Hypothalamus (tissue), 51 donors: ENCODE data around the gene SLC4A2.

Source experiments
- DNase-seq, 51 donors: peaks; one replicate each; lab custom pipeline; 2025; lab: John Stamatoyannopoulos, UW

Gene SLC4A2

GRCh38 chr7:151060416-151061212 is 1.2 kb downstream of the SLC4A2 start:
- DNase-seq, result peak in 28 of 51 donors; percentile 6 to 73 (median 36)

- DNase-seq, result no peak
Measured at GRCh38 chr7:151061213-151062110, 2.1 kb downstream of the SLC4A2 start.

- no peak for DNase-seq
Measured at GRCh38 chr7:151062111-151062398, 2.7 kb downstream of the SLC4A2 start.

- peak in 1 of 51 donors; percentile 34 for DNase-seq
Measured at GRCh38 chr7:151062399-151063211, 3.2 kb downstream of the SLC4A2 start.

- DNase-seq, result no peak
Measured at GRCh38 chr7:151063212-151063561, 3.8 kb downstream of the SLC4A2 start.

GRCh38 chr7:151064454-151064853 is 5.1 kb downstream of the SLC4A2 start:
- no peak for DNase-seq

- no peak for DNase-seq
Measured at GRCh38 chr7:151064993-151065392, 5.6 kb downstream of the SLC4A2 start.

GRCh38 chr7:151065516-151065915 is 6.1 kb downstream of the SLC4A2 start:
- DNase-seq, result no peak

GRCh38 chr7:151066273-151066974 is 7.0 kb downstream of the SLC4A2 start:
- no peak for DNase-seq

GRCh38 chr7:151068069-151068773 is 8.8 kb downstream of the SLC4A2 start:
- DNase-seq, result no peak

GRCh38 chr7:151069841-151070573 is 10.6 kb downstream of the SLC4A2 start:
- no peak for DNase-seq

GRCh38 chr7:151070574-151070960 is 11.2 kb downstream of the SLC4A2 start:
- DNase-seq, result no peak

GRCh38 chr7:151071032-151071866 is 11.9 kb downstream of the SLC4A2 start:
- no peak for DNase-seq

- no peak for DNase-seq
Measured at GRCh38 chr7:151073990-151074389, 14.6 kb downstream of the SLC4A2 start.

GRCh38 chr7:151074817-151075661 is 15.7 kb downstream of the SLC4A2 start:
- no peak for DNase-seq

- no peak for DNase-seq
Measured at GRCh38 chr7:151075662-151075971, 16.2 kb downstream of the SLC4A2 start.

GRCh38 chr7:151075978-151076426 is 16.6 kb downstream of the SLC4A2 start:
- no peak for DNase-seq
